Keratinocyte (primary cell): ENCODE measurements around the gene HMX3. TPM values are rescaled to one million over a fixed set of nuclear protein-coding genes. Genes with fewer than 3 reads are reported as not detected.

ENCODE experiments used
- DNase-seq: peaks from one replicate; pipeline ENCODE4 v3.0.0-alpha.2; 2011; ENCODE audit warnings: low read depth, missing footprints, low spot score
- FAIRE-seq: peaks from 2 replicates; lab custom pipeline; 2011; peaks lifted over from hg19 to GRCh38; lab: Jason Lieb, UNC
- H2AFZ ChIP-seq: 2 replicates; pipeline ENCODE4 v1.6.0; 2012; ENCODE audit warnings: low read length, control low read depth, inconsistent platforms; ENCODE audit not compliant: control insufficient read depth
- H3K27ac ChIP-seq: 2 replicates; pipeline ENCODE4 v1.5.1; 2011; ENCODE audit warnings: low read length; ENCODE audit not compliant: control insufficient read depth, insufficient read depth
- H3K27me3 ChIP-seq: 3 replicates; pipeline ENCODE4 v1.6.0; 2011; ENCODE audit warnings: low read length; ENCODE audit not compliant: control insufficient read depth, insufficient read depth; ENCODE audit errors: extremely low read depth
- H3K36me3 ChIP-seq, 2 experiments: 2 replicates in 1 of 2; 3 replicates in 1 of 2; pipeline ENCODE4 v1.5.1; 2011; ENCODE audit warnings: low read length in 2 of 2, mild to moderate bottlenecking in 1 of 2; ENCODE audit not compliant: control insufficient read depth in 2 of 2, insufficient read depth in 2 of 2; ENCODE audit errors: extremely low read depth in 1 of 2
- H3K4me1 ChIP-seq: 3 replicates; pipeline ENCODE4 v1.5.1; 2011; ENCODE audit warnings: low read length; ENCODE audit not compliant: control insufficient read depth, insufficient read depth; ENCODE audit errors: extremely low read depth
- H3K4me2 ChIP-seq: 3 replicates; pipeline ENCODE4 v1.6.0; 2011; ENCODE audit warnings: low read depth, low read length; ENCODE audit not compliant: control insufficient read depth, insufficient read depth; ENCODE audit errors: extremely low read depth
- H3K4me3 ChIP-seq, 3 experiments: fragments of 200-600 bp in 1 of 3; sonication (generic) in 1 of 3; 2 replicates in 2 of 3; 3 replicates in 1 of 3; pipeline ENCODE4 v1.5.1; 2011 to 2016; ENCODE audit warnings: low read length in 3 of 3, mild to moderate bottlenecking in 3 of 3, control low read depth in 2 of 3, inconsistent platforms in 1 of 3, low read depth in 1 of 3, mixed read lengths in 1 of 3, mixed run types in 1 of 3, moderate library complexity in 1 of 3; ENCODE audit not compliant: control insufficient read depth in 2 of 3, insufficient read depth in 2 of 3; ENCODE audit errors: extremely low read depth in 1 of 3
- H3K79me2 ChIP-seq: 2 replicates; pipeline ENCODE4 v1.6.0; 2012; ENCODE audit warnings: low read length; ENCODE audit not compliant: control insufficient read depth, insufficient read depth
- H3K9ac ChIP-seq: 3 replicates; pipeline ENCODE4 v1.6.0; 2011; ENCODE audit warnings: low read length; ENCODE audit not compliant: control insufficient read depth, insufficient read depth; ENCODE audit errors: extremely low read depth
- H3K9me1 ChIP-seq: 3 replicates; pipeline ENCODE4 v1.6.0; 2011; ENCODE audit warnings: low read length; ENCODE audit not compliant: control insufficient read depth, insufficient read depth; ENCODE audit errors: extremely low read depth
- H3K9me3 ChIP-seq: 2 replicates; pipeline ENCODE4 v1.5.1; 2012; ENCODE audit warnings: low read depth, low read length; ENCODE audit not compliant: control insufficient read depth
- H4K20me1 ChIP-seq: 3 replicates; pipeline ENCODE4 v1.6.0; 2011; ENCODE audit warnings: low read length; ENCODE audit not compliant: control insufficient read depth, insufficient read depth; ENCODE audit errors: extremely low read depth
- CTCF ChIP-seq, 3 experiments: IDR thresholded peaks in 1 of 3; conservative IDR thresholded peaks in 1 of 3; optimal IDR thresholded peaks in 1 of 3; 2 replicates in 2 of 3; 3 replicates in 1 of 3; pipeline versions ENCODE3 to v1.5.1; 2011; ENCODE audit warnings: low read length in 3 of 3, mild to moderate bottlenecking in 3 of 3, moderate library complexity in 2 of 3, control low read depth in 1 of 3, inconsistent platforms in 1 of 3; ENCODE audit not compliant: insufficient read depth in 2 of 3; ENCODE audit errors: extremely low read depth in 1 of 3
- EZH2 ChIP-seq: IDR thresholded peaks from one replicate; pipeline ENCODE4 v1.6.1; 2012; ENCODE audit warnings: inconsistent platforms, mild to moderate bottlenecking, low read length, moderate library complexity
- dilution Hi-C: fragments of 300-500 bp; cut with MboI; formaldehyde crosslinking; loops from one replicate; pipeline ENCODE4 v1.7.0; 2020; ENCODE audit warnings: low sequenced_read_pairs; ENCODE audit not compliant: extremely low pct_ligation_motif_present
- polyA plus RNA-seq, 5 experiments: library from polyadenylated mRNA; depleted of rRNA in 3 of 5; stranded (reverse) in 3 of 5; stranded (forward) in 1 of 5; unstranded in 1 of 5; fragments of >200 nt; gene quantifications; 1 replicate in 1 of 5; 2 replicates in 3 of 5; 3 replicates in 1 of 5; pipeline versions ENCODE4 v1.2.1 to v1.2.3, GENCODE V29; 2011 to 2012; ENCODE audit warnings: missing spikeins in 2 of 5, low read depth in 1 of 5, low replicate concordance in 1 of 5

The HMX3 gene
- polyA plus RNA-seq, 1 donor (not counting 4 experiments of a cell fraction or from before 2014, with no cell fraction given) = not detected

DNA sequence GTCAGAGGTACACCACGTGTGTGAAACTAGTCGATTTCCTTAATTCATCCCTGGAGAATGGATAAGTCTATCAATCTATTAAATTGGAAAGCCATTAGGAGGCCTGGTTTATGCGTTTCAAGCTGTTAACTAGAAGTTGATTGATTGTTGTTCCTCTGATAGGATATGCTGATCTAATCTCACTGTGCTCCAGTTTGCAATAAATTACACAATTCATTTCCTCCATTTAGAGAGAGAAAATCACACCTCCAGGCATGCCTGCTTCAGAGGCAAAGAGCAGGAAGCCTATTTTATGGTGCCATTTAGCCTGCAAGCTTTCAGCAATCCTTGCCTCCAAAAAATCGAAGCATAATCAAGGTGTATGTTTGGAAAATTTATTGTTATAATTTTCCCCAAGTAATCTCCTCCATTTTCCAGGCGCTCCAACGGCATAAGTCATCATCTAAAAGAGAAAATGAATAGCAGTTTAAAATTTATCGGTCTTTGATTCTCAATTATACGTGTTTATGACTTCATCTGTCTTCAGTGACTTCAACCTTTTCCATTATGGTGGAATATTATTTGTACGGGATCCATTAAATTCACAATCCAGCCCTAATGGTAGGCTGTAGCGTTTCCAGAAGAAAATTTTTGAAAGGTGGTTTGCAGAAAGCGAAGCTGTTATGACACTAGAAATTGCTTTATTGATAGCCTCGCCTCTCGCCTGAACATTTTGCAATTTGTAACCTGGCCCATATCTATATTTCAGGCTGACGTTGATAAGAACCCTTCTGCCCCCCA is 42.9 kb upstream of the HMX3 start:
- no peak for TF ChIP-seq EZH2
- no peak for TF ChIP-seq CTCF (optimal IDR thresholded peaks at IDR 0.05 in 1 of 3, IDR thresholded peaks at IDR 0.05 in 1 of 3, conservative IDR thresholded peaks at IDR 0.05 in 1 of 3; ENCODE audit: extremely low read depth in 1 of 3, insufficient read depth in 2 of 3, low read length in 3 of 3)
- Histone ChIP-seq H3K9me1 (no peaks in the 10 kb centered on the region), H3K79me2 (no peaks in the 10 kb centered on the region), H3K9ac (no peak overlapping the region), H3K27me3 (peaks cover 10% of the 10 kb centered on the region), H3K4me1 (no peaks in the 10 kb centered on the region), H3K36me3 (no peaks in the 10 kb centered on the region), H3K27ac (no peak overlapping the region), H3K4me3 (no peak overlapping the region), H3K4me2 (no peak overlapping the region), H4K20me1 (no peaks in the 10 kb centered on the region), H2AFZ (no peak overlapping the region), H3K9me3 (no peaks in the 10 kb centered on the region)
- no peak for DNase-seq
- dilution Hi-C loops = no loop called here
- no peak for FAIRE-seq

DNA sequence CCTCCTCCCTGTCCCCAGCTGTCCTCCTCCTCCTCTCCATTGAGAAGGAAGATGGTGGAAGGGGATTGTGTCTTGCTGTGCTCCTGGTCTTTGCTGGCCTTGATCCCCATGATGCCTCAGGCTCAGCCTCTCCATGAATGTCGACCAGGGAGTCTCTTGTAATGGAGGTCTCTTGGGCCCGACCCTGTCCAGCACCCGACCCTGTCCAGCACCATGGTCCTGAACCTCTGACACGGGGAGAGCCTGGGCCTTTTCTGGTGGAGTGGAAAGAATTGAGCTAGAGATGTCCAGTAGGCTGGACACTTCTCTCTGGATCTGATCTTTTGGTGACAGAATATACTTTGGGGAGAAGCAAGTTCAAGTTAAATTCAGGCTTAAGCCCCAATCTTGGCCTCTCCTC is 42.3 kb upstream of the HMX3 start:
- Histone ChIP-seq H3K9me3 (no peaks in the 10 kb centered on the region), H3K79me2 (no peaks in the 10 kb centered on the region), H2AFZ (no peak overlapping the region), H3K27me3 (peaks cover 10% of the 10 kb centered on the region), H3K27ac (no peak overlapping the region), H3K4me1 (no peaks in the 10 kb centered on the region), H3K9me1 (no peaks in the 10 kb centered on the region), H3K4me3 (no peak overlapping the region), H3K4me2 (no peak overlapping the region), H3K36me3 (no peaks in the 10 kb centered on the region), H4K20me1 (no peaks in the 10 kb centered on the region), H3K9ac (no peak overlapping the region)
- dilution Hi-C loops = no loop called here
- DNase-seq (no peak), FAIRE-seq (no peak)
- TF ChIP-seq CTCF (optimal IDR thresholded peaks at IDR 0.05 in 1 of 3, IDR thresholded peaks at IDR 0.05 in 1 of 3, conservative IDR thresholded peaks at IDR 0.05 in 1 of 3; ENCODE audit: extremely low read depth in 1 of 3, insufficient read depth in 2 of 3, low read length in 3 of 3) (no peak), EZH2 (no peak)
